Activated naive CD8-positive, alpha-beta T cell treated with anti-CD3 and anti-CD28 coated beads, Interleukin-2, amount 50 U/mL, for 24 hours (primary cell): ENCODE results near the gene C1QTNF8.

Source experiments
- ATAC-seq: fragments of 150-1000 bp; cut with Tn5 transposase; one replicate; pipeline ENCODE4 v1.10.0; 2021
- DNase-seq: peaks from one replicate; pipeline ENCODE4 v3.0.0; 2021
- H3K27ac Mint-ChIP-seq: one replicate; pipeline ENCODE4 v1.8.0; 2021; ENCODE audit warnings: mild to moderate bottlenecking, mixed read lengths
- H3K27me3 Mint-ChIP-seq: one replicate; pipeline ENCODE4 v1.8.0; 2021; ENCODE audit warnings: mixed read lengths
- H3K36me3 Mint-ChIP-seq: one replicate; pipeline ENCODE4 v1.8.0; 2021; ENCODE audit warnings: low read depth, mixed read lengths
- H3K4me1 Mint-ChIP-seq: one replicate; pipeline ENCODE4 v1.8.0; 2021; ENCODE audit warnings: mixed read lengths
- H3K4me3 Mint-ChIP-seq: one replicate; pipeline ENCODE4 v1.8.0; 2021; ENCODE audit warnings: mild to moderate bottlenecking, moderate library complexity, mixed read lengths
- H3K9me3 Mint-ChIP-seq: one replicate; pipeline ENCODE4 v1.8.0; 2021; ENCODE audit warnings: mixed read lengths

C1QTNF8 gene

DNA sequence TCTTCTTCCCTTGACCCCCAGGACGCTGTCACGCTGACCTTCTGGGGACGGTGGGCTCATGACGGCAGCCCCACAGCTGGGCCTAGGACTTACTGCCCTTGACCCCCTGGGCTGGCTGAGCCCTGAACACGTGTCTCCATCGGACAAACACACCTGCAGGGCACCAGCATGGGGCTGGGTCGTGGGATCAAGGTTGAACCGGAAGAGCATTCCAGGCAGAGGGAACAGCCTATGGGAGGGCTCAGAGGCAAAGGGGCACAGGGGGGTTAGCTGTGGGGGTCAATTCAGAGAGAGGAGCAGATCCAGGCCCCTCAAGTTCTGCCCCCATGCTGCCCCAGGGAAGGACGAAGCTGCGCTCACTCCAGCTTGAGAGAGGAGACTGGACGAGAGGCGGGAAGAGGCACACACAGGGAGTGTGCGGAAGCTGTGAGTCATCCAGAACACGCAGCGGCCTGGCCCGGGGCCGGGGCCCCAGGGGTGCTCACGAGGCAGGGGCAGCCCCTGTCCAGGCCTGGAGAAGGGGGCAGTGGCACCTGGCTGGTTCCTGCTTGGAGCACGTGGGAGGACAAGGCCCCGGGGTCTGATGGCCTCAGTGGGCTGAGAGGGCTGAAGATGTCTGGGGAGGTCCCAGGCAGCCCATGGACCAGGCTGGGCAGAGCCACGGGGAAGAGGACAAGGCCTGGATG lies 13.6 kb downstream of the C1QTNF8 start:
- H3K27me3 Mint-ChIP-seq: peaks cover 20% of the 10 kb centered on the region
- ATAC-seq: no peak

GRCh38 chr16:1081734-1082265 lies 14.2 kb downstream of the C1QTNF8 start:
- ATAC-seq (no peak), DNase-seq (no peak)
- no peaks in the 10 kb centered on the region for H3K36me3 Mint-ChIP-seq
- H3K4me3 Mint-ChIP-seq: no peak overlapping the region
- peaks cover 17% of the 10 kb centered on the region for H3K9me3 Mint-ChIP-seq
- H3K4me1 Mint-ChIP-seq: no peaks in the 10 kb centered on the region
- H3K27me3 Mint-ChIP-seq: peaks cover 22% of the 10 kb centered on the region
- no peak overlapping the region for H3K27ac Mint-ChIP-seq

More for the DNA sequence above, 13.6 kb downstream of the C1QTNF8 start:
- H3K27ac Mint-ChIP-seq: no peak overlapping the region
- peaks cover 17% of the 10 kb centered on the region for H3K9me3 Mint-ChIP-seq
- no peaks in the 10 kb centered on the region for H3K4me1 Mint-ChIP-seq
- H3K4me3 Mint-ChIP-seq: no peak overlapping the region
- no peaks in the 10 kb centered on the region for H3K36me3 Mint-ChIP-seq
- no peak for DNase-seq

GRCh38 chr16:1080801-1081733 lies 15.0 kb downstream of the C1QTNF8 start:
- H3K4me3 Mint-ChIP-seq: no peak overlapping the region
- no peak overlapping the region for H3K27ac Mint-ChIP-seq
- H3K9me3 Mint-ChIP-seq: peaks cover 17% of the 10 kb centered on the region
- H3K4me1 Mint-ChIP-seq: no peaks in the 10 kb centered on the region
- no peaks in the 10 kb centered on the region for H3K36me3 Mint-ChIP-seq
- DNase-seq (no peak), ATAC-seq (no peak)
- H3K27me3 Mint-ChIP-seq: peaks cover 29% of the 10 kb centered on the region

- no peak overlapping the region for H3K27ac Mint-ChIP-seq
- no peak overlapping the region for H3K4me3 Mint-ChIP-seq
- peaks cover 21% of the 10 kb centered on the region for H3K27me3 Mint-ChIP-seq
- DNase-seq (no peak), ATAC-seq (no peak)
- no peaks in the 10 kb centered on the region for H3K4me1 Mint-ChIP-seq
- H3K36me3 Mint-ChIP-seq: no peaks in the 10 kb centered on the region
- H3K9me3 Mint-ChIP-seq: peaks cover 7% of the 10 kb centered on the region
Measured at GRCh38 chr16:1079786-1080525, 16.1 kb downstream of the C1QTNF8 start.

DNA sequence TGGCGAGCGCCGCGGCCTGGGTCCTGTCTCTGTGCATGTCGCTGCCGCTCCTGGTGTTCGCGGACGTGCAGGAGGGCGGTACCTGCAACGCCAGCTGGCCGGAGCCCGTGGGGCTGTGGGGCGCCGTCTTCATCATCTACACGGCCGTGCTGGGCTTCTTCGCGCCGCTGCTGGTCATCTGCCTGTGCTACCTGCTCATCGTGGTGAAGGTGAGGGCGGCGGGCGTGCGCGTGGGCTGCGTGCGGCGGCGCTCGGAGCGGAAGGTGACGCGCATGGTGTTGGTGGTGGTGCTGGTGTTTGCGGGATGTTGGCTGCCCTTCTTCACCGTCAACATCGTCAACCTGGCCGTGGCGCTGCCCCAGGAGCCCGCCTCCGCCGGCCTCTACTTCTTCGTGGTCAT lies 16.7 kb downstream of the C1QTNF8 start:
- H3K9me3 Mint-ChIP-seq: peaks cover 3% of the 10 kb centered on the region
- ATAC-seq: no peak
- no peaks in the 10 kb centered on the region for H3K36me3 Mint-ChIP-seq
- H3K4me1 Mint-ChIP-seq: no peaks in the 10 kb centered on the region
- no peak overlapping the region for H3K27ac Mint-ChIP-seq
- DNase-seq: no peak
- H3K4me3 Mint-ChIP-seq: no peak overlapping the region
- peaks cover 21% of the 10 kb centered on the region for H3K27me3 Mint-ChIP-seq

- Mint-ChIP-seq H3K36me3 (no peaks in the 10 kb centered on the region), H3K4me1 (no peaks in the 10 kb centered on the region), H3K9me3 (no peaks in the 10 kb centered on the region), H3K4me3 (no peak overlapping the region), H3K27me3 (peaks cover 21% of the 10 kb centered on the region), H3K27ac (no peak overlapping the region)
- ATAC-seq (no peak), DNase-seq (no peak)
Measured at GRCh38 chr16:1078579-1079021, 17.4 kb downstream of the C1QTNF8 start.

DNA sequence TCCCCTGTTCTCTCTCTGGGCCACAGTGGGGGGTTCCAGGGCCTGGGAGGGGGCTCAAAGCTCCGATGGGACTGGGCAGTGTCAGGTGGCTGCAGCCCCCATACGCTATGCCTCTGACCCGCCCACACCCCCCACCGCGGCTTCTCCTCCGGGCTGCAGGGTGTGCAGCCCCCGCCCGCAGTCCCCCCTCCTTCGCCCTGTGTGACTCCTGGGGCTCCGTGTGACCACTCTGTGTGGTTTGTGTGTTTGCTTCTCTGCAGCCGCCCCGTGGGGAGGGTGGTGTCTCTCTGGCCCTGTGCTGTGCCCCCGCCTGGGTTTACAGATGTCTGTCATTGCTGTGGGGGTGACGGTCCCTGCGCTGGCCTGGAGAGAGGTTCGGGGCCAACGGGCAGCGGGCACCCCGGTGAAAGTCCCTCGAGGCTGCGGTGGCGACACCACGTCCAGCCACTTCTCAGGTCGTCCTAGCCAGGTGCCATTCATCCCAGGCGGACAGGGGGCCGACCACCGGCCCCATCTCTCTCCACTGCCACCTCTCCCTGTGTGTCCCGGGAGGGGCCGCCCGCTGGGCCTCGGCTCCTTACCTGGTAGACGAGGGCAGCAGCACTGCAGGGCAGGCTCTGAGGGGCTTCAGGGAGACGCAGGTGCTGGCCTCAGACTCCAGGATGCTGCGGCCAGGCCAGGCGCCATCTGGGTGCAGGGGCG lies 18.0 kb downstream of the C1QTNF8 start:
- peaks cover 21% of the 10 kb centered on the region for H3K27me3 Mint-ChIP-seq
- no peak overlapping the region for H3K4me3 Mint-ChIP-seq
- no peak for DNase-seq
- ATAC-seq: no peak
- H3K27ac Mint-ChIP-seq: no peak overlapping the region
- H3K9me3 Mint-ChIP-seq: no peaks in the 10 kb centered on the region
- H3K36me3 Mint-ChIP-seq: no peaks in the 10 kb centered on the region
- no peaks in the 10 kb centered on the region for H3K4me1 Mint-ChIP-seq

GRCh38 chr16:1076801-1077576 lies 19.1 kb downstream of the C1QTNF8 start:
- no peak for DNase-seq

GRCh38 chr16:1075546-1075945 lies 20.5 kb downstream of the C1QTNF8 start:
- H3K4me1 Mint-ChIP-seq: no peaks in the 10 kb centered on the region
- peaks cover 15% of the 10 kb centered on the region for H3K27me3 Mint-ChIP-seq
- no peak for ATAC-seq
- H3K9me3 Mint-ChIP-seq: no peaks in the 10 kb centered on the region
- no peak overlapping the region for H3K27ac Mint-ChIP-seq
- no peak for DNase-seq
- H3K4me3 Mint-ChIP-seq: no peak overlapping the region
- no peaks in the 10 kb centered on the region for H3K36me3 Mint-ChIP-seq

More at GRCh38 chr16:1076801-1077576, 19.1 kb downstream of the C1QTNF8 start:
- no peaks in the 10 kb centered on the region for H3K9me3 Mint-ChIP-seq
- no peak overlapping the region for H3K27ac Mint-ChIP-seq
- no peaks in the 10 kb centered on the region for H3K36me3 Mint-ChIP-seq
- ATAC-seq: no peak
- no peaks in the 10 kb centered on the region for H3K4me1 Mint-ChIP-seq
- peaks cover 16% of the 10 kb centered on the region for H3K27me3 Mint-ChIP-seq
- H3K4me3 Mint-ChIP-seq: no peak overlapping the region

- ATAC-seq: no peak
- H3K36me3 Mint-ChIP-seq: no peaks in the 10 kb centered on the region
- H3K4me1 Mint-ChIP-seq: no peaks in the 10 kb centered on the region
Measured at GRCh38 chr16:1074379-1074649, 21.7 kb downstream of the C1QTNF8 start.

DNA sequence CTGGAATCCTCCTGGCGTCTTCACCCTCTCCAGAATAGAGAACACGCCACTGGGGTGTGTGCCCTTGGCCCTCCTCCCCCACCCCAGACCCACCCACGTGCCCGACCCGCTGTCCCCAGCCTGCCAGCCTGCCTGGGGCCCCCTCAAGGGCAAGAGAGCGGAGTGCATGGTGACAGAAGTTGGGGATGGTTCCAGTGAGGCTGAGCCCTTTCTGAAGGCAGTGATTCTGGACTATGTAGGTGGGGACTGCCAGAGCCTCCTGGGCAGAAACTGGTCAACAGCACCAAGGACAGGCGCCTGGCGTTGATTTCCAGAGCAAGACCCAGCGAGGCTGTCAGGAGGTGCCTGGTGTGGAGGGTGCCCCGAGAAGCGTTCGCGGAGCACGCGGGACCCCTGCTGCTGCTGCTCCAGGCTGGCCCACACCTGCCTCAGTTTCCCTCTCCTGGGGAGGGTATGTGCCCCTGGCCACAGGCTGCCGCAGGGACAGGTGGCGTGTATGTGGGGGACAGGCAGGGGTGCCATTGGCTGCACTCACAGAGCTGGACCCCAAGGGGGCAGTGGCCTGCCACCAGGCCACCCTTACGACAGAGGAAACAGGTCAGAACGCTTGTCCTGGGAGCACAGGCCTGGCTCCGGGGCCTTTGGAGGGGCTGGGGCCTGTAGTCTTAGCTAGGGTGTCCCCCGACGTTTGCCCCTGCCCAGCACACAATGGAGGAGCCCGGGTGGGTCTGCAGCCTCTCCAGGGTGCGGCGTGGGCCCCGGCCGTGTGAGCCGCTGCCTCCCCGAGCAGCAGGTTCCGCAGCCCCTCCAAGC lies 22.3 kb downstream of the C1QTNF8 start:
- Mint-ChIP-seq H3K4me3 (no peak overlapping the region), H3K9me3 (no peaks in the 10 kb centered on the region), H3K4me1 (no peaks in the 10 kb centered on the region), H3K27ac (no peak overlapping the region), H3K27me3 (peaks cover 18% of the 10 kb centered on the region), H3K36me3 (no peaks in the 10 kb centered on the region)
- DNase-seq: no peak
- no peak for ATAC-seq

More at GRCh38 chr16:1074379-1074649, 21.7 kb downstream of the C1QTNF8 start:
- H3K4me3 Mint-ChIP-seq: no peak overlapping the region
- peaks cover 18% of the 10 kb centered on the region for H3K27me3 Mint-ChIP-seq
- H3K9me3 Mint-ChIP-seq: no peaks in the 10 kb centered on the region
- DNase-seq: no peak
- no peak overlapping the region for H3K27ac Mint-ChIP-seq

GRCh38 chr16:1073262-1073558 lies 22.8 kb downstream of the C1QTNF8 start:
- Mint-ChIP-seq H3K27me3 (peaks cover 16% of the 10 kb centered on the region), H3K27ac (no peak overlapping the region), H3K9me3 (no peaks in the 10 kb centered on the region), H3K4me3 (no peak overlapping the region), H3K4me1 (no peaks in the 10 kb centered on the region), H3K36me3 (no peaks in the 10 kb centered on the region)
- ATAC-seq (no peak), DNase-seq (no peak)
